H1 (cell line): Measurements from ENCODE around the gene HPRT1. TPM values are rescaled to one million over a fixed set of nuclear protein-coding genes. Genes with fewer than 3 reads are reported as not detected.

ENCODE experiments used
- CTCF ChIA-PET: fragments of 300-600 bp; sonication (Branson Sonifier 250); formaldehyde crosslinking; loops from one replicate; lab custom pipeline; 2021; ENCODE audit not compliant: partially characterized antibody; lab: Charles Lee
- POLR2A ChIA-PET: fragments of 300-600 bp; sonication (Branson Sonifier 250); formaldehyde crosslinking; loops from one replicate; lab custom pipeline; 2021; ENCODE audit warnings: inconsistent platforms; ENCODE audit not compliant: partially characterized antibody; lab: Charles Lee
- DNase-seq, 2 experiments: peaks; one replicate each; pipeline versions ENCODE4 v3.0.0 to v3.0.0-alpha.2; 2010 to 2022; ENCODE audit warnings: low spot score in 2 of 2, low read depth in 1 of 2, mixed read lengths in 1 of 2
- FAIRE-seq: peaks from 2 replicates; lab custom pipeline; 2011; peaks lifted over from hg19 to GRCh38; lab: Jason Lieb, UNC
- H2AFZ ChIP-seq: 2 replicates; pipeline ENCODE4 v1.8.1; 2012; ENCODE audit warnings: low read length, inconsistent platforms
- H2AK5ac ChIP-seq: 2 replicates; pipeline ENCODE4 v1.6.1; 2013; ENCODE audit warnings: low read depth, low read length
- H2BK120ac ChIP-seq: replicated peaks from 2 replicates; pipeline ENCODE3; 2013; ENCODE audit warnings: low read depth, low read length, inconsistent platforms
- H2BK12ac ChIP-seq: 2 replicates; pipeline ENCODE4 v1.6.1; 2013; ENCODE audit warnings: low read depth, low read length
- H2BK15ac ChIP-seq: 2 replicates; pipeline ENCODE4 v1.6.1; 2013; ENCODE audit warnings: low read length
- H2BK20ac ChIP-seq: 2 replicates; pipeline ENCODE4 v1.6.1; 2013; ENCODE audit warnings: low read length
- H2BK5ac ChIP-seq: 2 replicates; pipeline ENCODE4 v1.6.1; 2013; ENCODE audit warnings: low read depth, low read length
- H3K14ac ChIP-seq: 2 replicates; pipeline ENCODE4 v1.6.1; 2013; ENCODE audit warnings: inconsistent platforms; ENCODE audit not compliant: insufficient read length
- H3K18ac ChIP-seq: 2 replicates; pipeline ENCODE4 v1.6.1; 2013; ENCODE audit warnings: low read length; ENCODE audit errors: extremely low read depth
- H3K23ac ChIP-seq: 2 replicates; pipeline ENCODE4 v1.6.1; 2013; ENCODE audit warnings: inconsistent platforms; ENCODE audit not compliant: insufficient read length
- H3K23me2 ChIP-seq: 2 replicates; pipeline ENCODE4 v1.6.1; 2013; ENCODE audit warnings: low read depth, low read length
- H3K27ac ChIP-seq: 2 replicates; pipeline ENCODE4 v1.6.1; 2011; ENCODE audit warnings: low read depth, low read length, inconsistent platforms
- H3K27me3 ChIP-seq, 4 experiments: replicated peaks in 1 of 4; 1 replicate in 1 of 4; 2 replicates in 3 of 4; pipeline versions ENCODE4 v1.6.1 to v1.8.1; 2011 to 2013; ENCODE audit warnings: low read length in 3 of 4, mild to moderate bottlenecking in 3 of 4, inconsistent platforms in 2 of 4, mixed read lengths in 2 of 4, moderate library complexity in 1 of 4; ENCODE audit not compliant: control insufficient read depth in 3 of 4, insufficient read depth in 3 of 4; ENCODE audit errors: extremely low read depth in 1 of 4
- H3K36me3 ChIP-seq, 4 experiments: 2 replicates each; pipeline versions ENCODE4 v1.6.1 to v1.8.1; 2011 to 2013; ENCODE audit warnings: mild to moderate bottlenecking in 4 of 4, low read length in 3 of 4, moderate library complexity in 2 of 4, control low read depth in 1 of 4, inconsistent platforms in 1 of 4; ENCODE audit not compliant: insufficient read depth in 4 of 4, control insufficient read depth in 2 of 4
- H3K4ac ChIP-seq: replicated peaks from 2 replicates; pipeline ENCODE3; 2013; ENCODE audit warnings: low read length, low read depth, mixed read lengths, inconsistent platforms; ENCODE audit not compliant: insufficient read length
- H3K4me1 ChIP-seq, 4 experiments: replicated peaks in 1 of 4; 1 replicate in 1 of 4; 2 replicates in 3 of 4; pipeline versions ENCODE4 v1.6.1 to v1.8.1; 2011 to 2013; ENCODE audit warnings: low read length in 3 of 4, inconsistent platforms in 2 of 4, mixed read lengths in 1 of 4; ENCODE audit not compliant: insufficient read depth in 4 of 4, control insufficient read depth in 3 of 4
- H3K4me2 ChIP-seq, 2 experiments: 2 replicates each; pipeline versions ENCODE4 v1.6.1 to v1.8.1; 2011 to 2013; ENCODE audit warnings: low read depth in 2 of 2, low read length in 2 of 2, control low read depth in 1 of 2, inconsistent platforms in 1 of 2, mild to moderate bottlenecking in 1 of 2; ENCODE audit not compliant: insufficient read depth in 1 of 2
- H3K4me3 ChIP-seq, 4 experiments: fragments of 200-600, 300-600 bp in 1 of 4; sonication (generic), shearing (Covaris generic), sonication (Bioruptor Twin) in 1 of 4; 2 replicates each; pipeline versions ENCODE4 v1.5.1 to v1.8.1; 2011 to 2016; ENCODE audit warnings: low read length in 4 of 4, low read depth in 3 of 4, control low read depth in 2 of 4, inconsistent platforms in 2 of 4, mild to moderate bottlenecking in 2 of 4, mixed read lengths in 1 of 4, moderate library complexity in 1 of 4; ENCODE audit not compliant: insufficient read depth in 2 of 4; ENCODE audit errors: extremely low read depth in 1 of 4
- H3K56ac ChIP-seq: replicated peaks from 2 replicates; pipeline ENCODE3; 2013; ENCODE audit warnings: low read depth, mild to moderate bottlenecking, mixed read lengths, low read length, inconsistent platforms; ENCODE audit not compliant: insufficient read length
- H3K79me1 ChIP-seq: 2 replicates; pipeline ENCODE4 v1.6.1; 2013; ENCODE audit warnings: low read depth, low read length, control low read depth
- H3K79me2 ChIP-seq, 2 experiments: 2 replicates each; pipeline versions ENCODE4 v1.6.1 to v1.8.1; 2012 to 2013; ENCODE audit warnings: low read length in 2 of 2, mild to moderate bottlenecking in 2 of 2, inconsistent platforms in 1 of 2; ENCODE audit not compliant: insufficient read depth in 2 of 2, control insufficient read depth in 1 of 2
- H3K9ac ChIP-seq, 4 experiments: replicated peaks in 1 of 4; 1 replicate in 1 of 4; 2 replicates in 3 of 4; pipeline versions ENCODE4 v1.6.1 to v1.8.1; 2011 to 2013; ENCODE audit warnings: low read depth in 3 of 4, low read length in 3 of 4, control low read depth in 2 of 4, mild to moderate bottlenecking in 2 of 4, moderate library complexity in 2 of 4, inconsistent platforms in 1 of 4; ENCODE audit errors: extremely low read depth in 1 of 4
- H3K9me3 ChIP-seq, 2 experiments: 2 replicates each; pipeline versions ENCODE4 v1.6.1 to v1.8.1; 2012 to 2013; ENCODE audit warnings: mild to moderate bottlenecking in 2 of 2, moderate library complexity in 2 of 2, control low read depth in 1 of 2, inconsistent platforms in 1 of 2, low read depth in 1 of 2, low read length in 1 of 2, mixed read lengths in 1 of 2; ENCODE audit not compliant: insufficient read depth in 2 of 2
- H4K20me1 ChIP-seq, 2 experiments: replicated peaks in 1 of 2; 2 replicates each; pipeline versions ENCODE3 to v1.8.1; 2011 to 2013; ENCODE audit warnings: inconsistent platforms in 2 of 2, low read length in 2 of 2, mild to moderate bottlenecking in 1 of 2; ENCODE audit not compliant: insufficient read depth in 2 of 2, control insufficient read depth in 1 of 2
- H4K5ac ChIP-seq: 2 replicates; pipeline ENCODE4 v1.6.1; 2013; ENCODE audit warnings: low read length, low read depth, mixed read lengths, inconsistent platforms; ENCODE audit not compliant: insufficient read length
- H4K8ac ChIP-seq: 2 replicates; pipeline ENCODE4 v1.8.0; 2013; ENCODE audit warnings: mild to moderate bottlenecking, moderate library complexity, low read length, inconsistent platforms; ENCODE audit not compliant: insufficient read depth; ENCODE audit errors: extremely low read depth
- H4K91ac ChIP-seq: replicated peaks from 2 replicates; pipeline ENCODE3; 2013; ENCODE audit warnings: low read length, mixed read lengths, inconsistent platforms; ENCODE audit not compliant: insufficient read length
- ASH2L ChIP-seq: fragments of 200-600, 300-600 bp; sonication (generic); IDR thresholded peaks from one replicate; pipeline ENCODE4 v1.7.1; 2017; ENCODE audit warnings: low read length
- CBX5 ChIP-seq: fragments of 300-800, 300-1000 bp; sonication (generic); IDR thresholded peaks from 2 replicates; pipeline ENCODE4 v1.7.1; 2016; ENCODE audit warnings: antibody characterized with exemption, low read length, low read depth
- CHD1 ChIP-seq: IDR thresholded peaks from 2 replicates; pipeline ENCODE4 v1.6.1; 2012; ENCODE audit warnings: low read depth, low read length, improper control_type of control experiment
- GABPA ChIP-seq: IDR thresholded peaks from 2 replicates; pipeline ENCODE4 v1.6.1; 2011; ENCODE audit warnings: mild to moderate bottlenecking, low read length, moderate library complexity, borderline replicate concordance; ENCODE audit not compliant: insufficient read depth
- HDAC6 ChIP-seq: IDR thresholded peaks from one replicate; pipeline ENCODE4 v1.7.1; 2012; ENCODE audit warnings: low read depth, mild to moderate bottlenecking, inconsistent platforms, low read length, moderate library complexity
- KDM1A ChIP-seq: fragments of 200-600, 300-600 bp; sonication (generic); IDR thresholded peaks from 2 replicates; pipeline ENCODE4 v1.7.1; 2016; ENCODE audit warnings: mild to moderate bottlenecking, low read length, borderline replicate concordance
- NANOG ChIP-seq: IDR thresholded peaks from 2 replicates; pipeline ENCODE4 v1.6.1; 2011; ENCODE audit warnings: low read length, low read depth, mild to moderate bottlenecking, inconsistent platforms; ENCODE audit not compliant: insufficient read depth, poor library complexity, severe bottlenecking
- POLR2A ChIP-seq, 2 experiments: IDR thresholded peaks; 1 replicate in 1 of 2; 2 replicates in 1 of 2; pipeline ENCODE4 v1.6.1; 2011; ENCODE audit warnings: low read depth in 2 of 2, low read length in 2 of 2, mild to moderate bottlenecking in 2 of 2; ENCODE audit errors: control extremely low read depth in 1 of 2
- RNF2 ChIP-seq: fragments of 200-900, 300-1000 bp; sonication (generic); IDR thresholded peaks from 2 replicates; pipeline ENCODE4 v1.7.1; 2016; ENCODE audit warnings: borderline replicate concordance, low read depth, mild to moderate bottlenecking, antibody characterized with exemption, low read length; ENCODE audit not compliant: poor library complexity, severe bottlenecking; ENCODE audit errors: missing control alignments
- SP1 ChIP-seq: IDR thresholded peaks from 2 replicates; pipeline ENCODE4 v1.6.1; 2011; ENCODE audit warnings: low read depth, low read length
- TAF1 ChIP-seq: IDR thresholded peaks from 2 replicates; pipeline ENCODE4 v1.6.1; 2011; ENCODE audit warnings: mild to moderate bottlenecking, low read depth, low read length
- YY1 ChIP-seq: IDR thresholded peaks from 2 replicates; pipeline ENCODE4 v1.6.1; 2011; ENCODE audit warnings: low read depth, mild to moderate bottlenecking, low read length
- WGBS, 2 experiments: shearing (Covaris generic) in 1 of 2; methylation state at CpG; one replicate each; pipeline versions ENCODE4 v1.1.6 to v1.1.7; 2013 to 2015; ENCODE audit warnings: low lambda C conversion rate in 2 of 2, mixed read lengths in 2 of 2, inconsistent platforms in 1 of 2, low coverage in 1 of 2, missing lambda C conversion rate in 1 of 2; ENCODE audit not compliant: insufficient replicate concordance in 2 of 2, insufficient coverage in 1 of 2, insufficient read length in 1 of 2; ENCODE audit errors: extremely low coverage in 1 of 2, missing lambda C conversion rate in 1 of 2; 5-methylcytosine and 5-hydroxymethylcytosine counted together
- polyA plus RNA-seq, 7 experiments: library from polyadenylated mRNA; depleted of rRNA in 3 of 7; stranded (reverse) in 5 of 7; unstranded in 2 of 7; fragments of >200 nt in 5 of 7; fragments of 200-250 nt in 2 of 7; gene quantifications; 1 replicate in 5 of 7; 2 replicates in 1 of 7; 4 replicates in 1 of 7; pipeline versions ENCODE4 v1.2.1 to v1.2.3, GENCODE V29; 2011 to 2013; ENCODE audit warnings: missing spikeins in 2 of 7, mixed read lengths in 2 of 7
- total RNA-seq: library from RNA; stranded (reverse); fragmentation: NEBNext Ultra II Directional; extraction: Animal tissue kit (Norgen Biotek cat#: 25700); gene quantifications from 2 replicates; pipeline ENCODE4 v1.2.1, GENCODE V29; 2021
- TF ChIP-seq, protein P1 (sequence below): IDR thresholded peaks from 2 replicates; pipeline ENCODE4 v1.6.1; 2012; ENCODE audit warnings: inconsistent platforms
- TF ChIP-seq, protein P2 (sequence below): IDR thresholded peaks from 2 replicates; pipeline ENCODE4 v1.6.1; 2011; ENCODE audit warnings: low read depth, mild to moderate bottlenecking, low read length; ENCODE audit not compliant: insufficient read depth

HPRT1 gene
- total and polyA plus RNA-seq, 2 of the 8 experiments (the other 6 are each of a cell fraction or from before 2014, with no cell fraction given), result 16.9 to 49.5 TPM

DNA sequence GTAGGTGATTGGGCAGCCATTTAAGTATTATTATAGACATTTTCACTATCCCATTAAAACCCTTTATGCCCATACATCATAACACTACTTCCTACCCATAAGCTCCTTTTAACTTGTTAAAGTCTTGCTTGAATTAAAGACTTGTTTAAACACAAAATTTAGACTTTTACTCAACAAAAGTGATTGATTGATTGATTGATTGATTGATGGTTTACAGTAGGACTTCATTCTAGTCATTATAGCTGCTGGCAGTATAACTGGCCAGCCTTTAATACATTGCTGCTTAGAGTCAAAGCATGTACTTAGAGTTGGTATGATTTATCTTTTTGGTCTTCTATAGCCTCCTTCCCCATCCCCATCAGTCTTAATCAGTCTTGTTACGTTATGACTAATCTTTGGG lies 16.3 kb downstream of the HPRT1 start:
- 87% methylated on average over 1 of the region's 1 CpG; no CpG with 5 or more reads in 1 of the 2 experiments for WGBS, 2 experiments
- Histone ChIP-seq H3K23ac (no peak overlapping the region), H3K9ac (no peak overlapping the region), H4K91ac (no peak overlapping the region), H2BK20ac (no peak overlapping the region), H3K9me3 (no peaks in the 10 kb centered on the region), H3K4me2 (no peak overlapping the region), H4K8ac (no peak overlapping the region), H3K18ac (no peak overlapping the region), H3K36me3 (peaks cover 0 to 26% (median 5%) of the 10 kb centered on the region in 4 experiments; a peak in 2 of 8 replicates), H3K4me1 (no peaks in the 10 kb centered on the region), H3K27me3 (no peaks in the 10 kb centered on the region), H4K20me1 (no peaks in the 10 kb centered on the region), H3K56ac (no peak overlapping the region), H2AK5ac (no peak overlapping the region), H2BK5ac (no peak overlapping the region), H2BK15ac (no peak overlapping the region), H3K14ac (no peak overlapping the region), H3K4me3 (no peak overlapping the region), H3K79me1 (no peaks in the 10 kb centered on the region), H3K27ac (no peak overlapping the region), H2BK12ac (no peak overlapping the region), H4K5ac (no peak overlapping the region), H2AFZ (no peak overlapping the region), H3K79me2 (no peaks in the 10 kb centered on the region), H3K23me2 (no peaks in the 10 kb centered on the region), H2BK120ac (no peak overlapping the region), H3K4ac (no peak overlapping the region)
- DNase-seq (no peak), FAIRE-seq (no peak)
- POLR2A ChIA-PET, result no interaction called here
- CTCF ChIA-PET, result interaction anchor here (1.3 kb wide), 1 partner anchor 11 kb away, joined by 5 read pairs; no protein-coding TSS in a partner anchor
- TF ChIP-seq, protein P1, sequence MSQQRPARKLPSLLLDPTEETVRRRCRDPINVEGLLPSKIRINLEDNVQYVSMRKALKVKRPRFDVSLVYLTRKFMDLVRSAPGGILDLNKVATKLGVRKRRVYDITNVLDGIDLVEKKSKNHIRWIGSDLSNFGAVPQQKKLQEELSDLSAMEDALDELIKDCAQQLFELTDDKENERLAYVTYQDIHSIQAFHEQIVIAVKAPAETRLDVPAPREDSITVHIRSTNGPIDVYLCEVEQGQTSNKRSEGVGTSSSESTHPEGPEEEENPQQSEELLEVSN, result no peak
- TF ChIP-seq, protein P2, sequence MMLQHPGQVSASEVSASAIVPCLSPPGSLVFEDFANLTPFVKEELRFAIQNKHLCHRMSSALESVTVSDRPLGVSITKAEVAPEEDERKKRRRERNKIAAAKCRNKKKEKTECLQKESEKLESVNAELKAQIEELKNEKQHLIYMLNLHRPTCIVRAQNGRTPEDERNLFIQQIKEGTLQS, result no peak
- TF ChIP-seq NANOG (no peak), TAF1 (no peak), GABPA (no peak), POLR2A (IDR thresholded peaks at IDR 0.05; ENCODE audit: control extremely low read depth in 1 of 2, low read depth in 2 of 2, low read length in 2 of 2) (no peak), CHD1 (no peak), ASH2L (no peak), RNF2 (no peak), SP1 (no peak), CBX5 (no peak), HDAC6 (no peak), YY1 (no peak), KDM1A (no peak)
